ENCODE measurements around the gene TCEAL5.
A peak's percentile ranks its signal among the peaks of the same experiment; 100 is the strongest.

TCEAL5 gene

DNA sequence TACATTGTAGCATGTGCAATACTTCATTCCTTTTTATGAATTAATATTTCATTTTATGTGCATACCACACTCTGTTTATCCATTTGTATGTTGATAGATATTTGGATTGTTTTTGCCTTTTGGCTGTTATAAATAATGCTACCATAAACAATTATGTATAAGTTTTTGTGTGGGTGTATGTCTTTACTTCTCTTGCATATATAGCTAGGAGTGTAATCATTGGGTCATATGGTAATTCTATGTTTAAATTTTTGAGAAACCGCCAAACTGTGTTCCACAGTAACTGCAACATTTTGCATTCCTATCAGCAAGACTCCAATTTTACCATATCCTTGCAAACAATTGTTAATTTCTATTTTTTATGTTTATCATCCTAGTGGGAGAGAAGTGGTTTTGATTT lies 3.1 kb upstream of the TCEAL5 start:
- no peak for FAIRE-seq
- no peak for DNase-seq (ENCODE audit: insufficient read length, low spot score)
- TF ChIP-seq, protein P1, sequence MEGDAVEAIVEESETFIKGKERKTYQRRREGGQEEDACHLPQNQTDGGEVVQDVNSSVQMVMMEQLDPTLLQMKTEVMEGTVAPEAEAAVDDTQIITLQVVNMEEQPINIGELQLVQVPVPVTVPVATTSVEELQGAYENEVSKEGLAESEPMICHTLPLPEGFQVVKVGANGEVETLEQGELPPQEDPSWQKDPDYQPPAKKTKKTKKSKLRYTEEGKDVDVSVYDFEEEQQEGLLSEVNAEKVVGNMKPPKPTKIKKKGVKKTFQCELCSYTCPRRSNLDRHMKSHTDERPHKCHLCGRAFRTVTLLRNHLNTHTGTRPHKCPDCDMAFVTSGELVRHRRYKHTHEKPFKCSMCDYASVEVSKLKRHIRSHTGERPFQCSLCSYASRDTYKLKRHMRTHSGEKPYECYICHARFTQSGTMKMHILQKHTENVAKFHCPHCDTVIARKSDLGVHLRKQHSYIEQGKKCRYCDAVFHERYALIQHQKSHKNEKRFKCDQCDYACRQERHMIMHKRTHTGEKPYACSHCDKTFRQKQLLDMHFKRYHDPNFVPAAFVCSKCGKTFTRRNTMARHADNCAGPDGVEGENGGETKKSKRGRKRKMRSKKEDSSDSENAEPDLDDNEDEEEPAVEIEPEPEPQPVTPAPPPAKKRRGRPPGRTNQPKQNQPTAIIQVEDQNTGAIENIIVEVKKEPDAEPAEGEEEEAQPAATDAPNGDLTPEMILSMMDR (IDR thresholded peaks at IDR 0.05; ENCODE audit: insufficient read depth, missing control alignments), result no peak

DNA sequence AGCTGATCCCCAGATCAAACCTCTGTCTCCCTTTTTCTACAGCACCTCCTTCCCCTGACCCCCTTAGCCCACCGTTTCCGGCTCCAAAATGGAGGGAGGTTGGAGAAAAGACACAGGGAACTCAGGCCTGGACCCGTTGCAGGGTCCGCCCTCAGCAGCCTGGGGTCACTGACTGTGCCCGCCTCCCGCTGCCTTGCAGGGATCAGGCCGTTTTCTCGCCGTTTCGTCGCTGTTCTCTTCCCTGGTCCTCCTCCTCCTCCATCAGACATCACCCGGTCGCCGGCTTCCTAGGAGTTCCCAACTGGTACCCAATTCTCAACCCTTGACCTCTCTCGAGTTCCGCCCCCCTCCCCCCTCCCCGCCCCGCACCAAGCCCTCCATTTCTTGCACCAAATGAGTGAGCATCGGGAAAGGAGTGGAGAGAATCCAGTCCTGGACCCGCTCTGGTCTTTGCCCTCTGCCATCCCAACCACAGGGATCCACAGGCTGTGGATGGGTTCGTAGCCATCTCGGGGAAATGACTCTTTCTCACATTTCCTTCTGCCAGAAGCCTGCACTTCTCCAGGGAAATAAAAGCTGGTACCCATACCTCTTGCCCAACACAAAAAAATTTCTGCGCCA lies 493 bp downstream of the TCEAL5 start:
- TF ChIP-seq, protein P1 (IDR thresholded peaks at IDR 0.05; ENCODE audit: insufficient read depth, missing control alignments), result no peak

DNA sequence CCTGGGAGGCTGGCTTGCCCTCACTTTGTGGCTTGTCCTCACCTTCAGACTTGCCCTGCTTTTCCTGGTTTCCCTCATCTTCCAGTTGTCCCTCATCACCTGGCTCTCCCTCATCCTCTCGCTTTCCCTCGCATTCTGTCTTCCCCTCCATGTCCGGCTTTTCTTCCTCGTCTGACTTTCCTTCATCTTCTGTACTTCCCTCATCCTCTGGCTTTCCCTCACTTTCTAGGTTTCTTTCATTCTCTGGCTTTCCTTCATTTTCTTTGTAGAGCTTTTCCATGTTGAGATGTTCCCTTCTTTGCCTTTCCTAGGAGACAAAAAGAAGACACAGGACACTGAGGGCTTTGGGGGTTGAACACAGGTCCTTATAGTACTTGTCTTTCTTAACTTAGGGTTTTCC lies 2.3 kb downstream of the TCEAL5 start:
- TF ChIP-seq, protein P1 (IDR thresholded peaks at IDR 0.05; ENCODE audit: insufficient read depth, missing control alignments), result no peak
- no peak for DNase-seq (ENCODE audit: insufficient read length, low spot score)
- no peak for FAIRE-seq

More for the DNA sequence above, 493 bp downstream of the TCEAL5 start:
- DNase-seq (ENCODE audit: insufficient read length, low spot score) (no peak), FAIRE-seq (no peak)

DNA sequence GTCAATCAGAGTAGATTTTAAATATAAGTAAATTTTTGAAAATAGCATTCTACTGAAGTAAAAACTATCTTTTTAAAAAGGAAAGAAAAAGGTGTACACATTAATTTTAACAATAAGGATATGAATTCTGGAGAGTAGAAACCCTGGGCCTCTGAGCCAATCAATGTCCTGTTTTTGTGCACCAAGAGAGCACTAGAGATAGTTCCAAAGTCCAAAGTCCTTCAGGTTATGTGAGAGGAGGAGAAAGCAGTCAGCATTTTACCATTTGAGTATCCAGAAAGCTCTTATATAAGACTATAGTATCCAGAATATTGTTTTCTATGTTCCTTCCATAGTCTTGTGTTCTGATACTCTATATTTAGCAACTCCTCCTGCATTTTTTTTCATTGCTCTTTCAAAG lies 18.3 kb downstream of the TCEAL5 start:
- TF ChIP-seq, protein P1 (IDR thresholded peaks at IDR 0.05; ENCODE audit: insufficient read depth, missing control alignments), result no peak
- no peak for DNase-seq (ENCODE audit: insufficient read length, low spot score)
- no peak for FAIRE-seq

DNA sequence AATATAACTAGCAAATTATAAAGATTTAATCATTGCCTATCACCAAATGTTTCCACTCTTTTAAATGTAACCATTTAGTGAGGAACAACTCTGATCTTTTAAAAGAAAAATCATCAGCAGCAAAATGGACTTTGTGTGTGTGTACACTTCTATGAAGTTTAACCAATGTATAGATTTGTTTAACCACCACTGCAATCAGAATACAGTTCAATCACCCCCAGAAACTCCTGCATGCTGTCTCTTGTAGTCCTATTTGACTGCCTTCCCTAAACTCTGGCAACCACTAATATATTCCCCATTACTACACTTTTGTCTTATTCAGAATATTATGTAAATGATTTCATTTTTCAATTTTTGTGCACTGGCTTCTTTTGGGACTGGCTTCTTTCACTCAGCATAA lies 19.9 kb downstream of the TCEAL5 start:
- DNase-seq (ENCODE audit: insufficient read length, low spot score), result no peak
- TF ChIP-seq, protein P1 (IDR thresholded peaks at IDR 0.05; ENCODE audit: insufficient read depth, missing control alignments), result no peak
- FAIRE-seq, result no peak

DNA sequence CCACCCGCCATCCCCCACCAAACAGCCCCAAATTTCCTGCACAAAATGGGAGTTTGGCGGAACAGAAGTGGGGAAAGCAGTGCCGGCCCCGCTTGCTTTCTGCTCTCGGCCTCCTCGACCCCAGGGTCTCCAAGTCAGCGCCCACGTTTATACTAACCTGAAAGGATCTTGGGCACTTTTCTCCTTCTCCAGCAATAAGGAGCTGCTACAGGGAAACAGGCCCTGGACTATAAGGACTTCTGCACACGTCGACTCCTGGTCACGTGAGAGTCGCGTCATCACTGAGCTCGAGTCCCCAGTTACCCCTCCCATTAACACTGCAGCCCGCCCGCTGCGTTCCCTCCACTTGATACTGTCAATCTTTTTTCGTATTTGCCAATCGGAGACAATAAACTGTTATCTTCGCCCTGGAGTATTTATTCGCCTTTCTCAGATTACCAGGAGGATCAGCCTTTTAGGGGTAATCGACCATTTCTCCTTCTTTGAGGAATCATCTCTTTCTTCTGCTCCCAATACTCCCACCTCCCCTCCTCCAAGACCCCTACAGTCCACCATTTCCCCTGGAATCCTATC lies 21.5 kb downstream of the TCEAL5 start, which contains the start of gene TCEAL8:
Gene TCEAL8, minus strand, starts transcription at position 235 of the 573 bp plus-strand sequence. CDS start 1,176 bp downstream, outside the sequence.
- DNase-seq (ENCODE audit: insufficient read length, low spot score) (peak; percentile 15), FAIRE-seq (no peak)
- TF ChIP-seq, protein P1 (IDR thresholded peaks at IDR 0.05; ENCODE audit: insufficient read depth, missing control alignments), result no peak

DNA sequence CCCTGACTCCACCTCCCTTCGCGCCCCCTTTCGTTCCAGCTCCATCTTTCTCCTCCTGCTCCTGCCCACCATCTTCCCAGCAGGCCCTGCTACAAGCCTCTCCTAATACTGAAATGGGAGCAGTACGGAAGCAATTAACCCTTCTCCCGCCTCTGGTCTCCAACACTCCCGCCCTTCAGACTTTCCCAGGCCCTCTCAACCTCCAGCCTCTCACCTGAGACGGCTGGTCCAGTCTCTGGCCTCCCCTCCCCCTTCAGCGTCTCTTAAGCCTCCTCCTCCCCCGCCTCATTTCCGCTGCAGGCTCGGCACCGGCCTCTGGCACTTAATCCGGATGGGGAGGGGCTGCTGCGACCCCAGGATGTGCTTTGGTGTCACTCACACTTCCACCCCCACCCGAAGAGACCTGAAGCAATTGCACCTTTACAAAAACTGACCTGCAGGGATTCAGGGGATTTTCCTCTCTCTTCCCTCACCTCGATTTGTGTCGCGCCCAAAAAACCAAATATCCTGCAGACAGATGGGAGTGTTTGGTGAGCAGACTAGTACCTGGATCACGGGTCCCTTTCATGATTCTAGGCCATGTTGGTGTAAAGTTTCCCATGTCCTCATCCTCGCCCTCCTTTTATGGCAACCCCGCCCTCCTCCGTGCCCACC lies 22.3 kb downstream of the TCEAL5 start:
- TF ChIP-seq, protein P1 (IDR thresholded peaks at IDR 0.05; ENCODE audit: insufficient read depth, missing control alignments), result no peak
- no peak for DNase-seq (ENCODE audit: insufficient read length, low spot score)
- no peak for FAIRE-seq
